ENCODE data around the gene PBOV1.

PBOV1 gene

DNA sequence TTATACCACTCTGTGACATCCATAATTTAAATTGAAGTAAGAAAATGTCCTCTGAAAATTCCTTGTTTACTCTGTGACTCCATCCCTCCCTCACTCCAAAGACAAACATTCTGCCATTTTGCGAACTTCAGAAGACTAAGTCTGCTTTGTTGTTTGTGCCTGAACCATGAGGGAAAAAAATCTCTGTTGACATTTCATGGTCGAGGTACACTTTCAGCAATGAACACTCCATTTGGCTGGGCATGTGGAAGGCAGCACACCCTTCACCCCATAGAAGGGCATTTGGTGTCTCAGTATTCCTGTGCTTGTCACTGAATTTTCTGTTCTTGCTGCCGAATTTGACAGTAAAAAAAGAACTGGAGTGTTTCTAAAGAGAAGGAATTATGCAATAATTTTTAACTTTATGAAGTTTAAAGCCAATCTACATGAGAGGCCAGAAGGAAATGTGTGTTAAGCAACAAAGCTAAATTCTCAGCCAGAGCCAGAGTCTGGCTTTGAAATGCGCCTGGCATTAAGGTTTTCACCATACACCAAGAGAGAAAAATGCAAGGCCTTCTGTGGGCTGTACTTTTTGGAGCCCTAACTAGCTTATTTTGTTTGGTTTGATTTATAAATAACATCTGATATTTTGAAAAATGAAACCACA, 4.7 kb upstream of the PBOV1 start:
- TF ChIP-seq YY1 (IDR thresholded peaks at IDR 0.05; ENCODE audit: low read depth) (no peak), TCF12 (IDR thresholded peaks at IDR 0.05; ENCODE audit: low read depth) (no peak), CREB1 (IDR thresholded peaks at IDR 0.05; ENCODE audit: low read depth) (no peak), REST (IDR thresholded peaks at IDR 0.05; ENCODE audit: low read depth) (no peak), CEBPB (IDR thresholded peaks at IDR 0.05) (no peak), NFIC (IDR thresholded peaks at IDR 0.05) (no peak), EGR1 (IDR thresholded peaks at IDR 0.05) (no peak), TEAD4 (IDR thresholded peaks at IDR 0.05) (no peak), RAD21 (IDR thresholded peaks at IDR 0.05; ENCODE audit: low read depth) (no peak)
- TF ChIP-seq, protein P1, sequence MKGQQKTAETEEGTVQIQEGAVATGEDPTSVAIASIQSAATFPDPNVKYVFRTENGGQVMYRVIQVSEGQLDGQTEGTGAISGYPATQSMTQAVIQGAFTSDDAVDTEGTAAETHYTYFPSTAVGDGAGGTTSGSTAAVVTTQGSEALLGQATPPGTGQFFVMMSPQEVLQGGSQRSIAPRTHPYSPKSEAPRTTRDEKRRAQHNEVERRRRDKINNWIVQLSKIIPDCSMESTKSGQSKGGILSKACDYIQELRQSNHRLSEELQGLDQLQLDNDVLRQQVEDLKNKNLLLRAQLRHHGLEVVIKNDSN (IDR thresholded peaks at IDR 0.05): no peak
- TF ChIP-seq, protein P2, sequence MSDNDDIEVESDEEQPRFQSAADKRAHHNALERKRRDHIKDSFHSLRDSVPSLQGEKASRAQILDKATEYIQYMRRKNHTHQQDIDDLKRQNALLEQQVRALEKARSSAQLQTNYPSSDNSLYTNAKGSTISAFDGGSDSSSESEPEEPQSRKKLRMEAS (IDR thresholded peaks at IDR 0.05): no peak

GRCh38 chr6:138219901-138220300, 1.6 kb upstream of the PBOV1 start:
- TF ChIP-seq, protein P2 (IDR thresholded peaks at IDR 0.05): no peak
- TF ChIP-seq TCF12 (IDR thresholded peaks at IDR 0.05; ENCODE audit: low read depth) (no peak), RAD21 (IDR thresholded peaks at IDR 0.05; ENCODE audit: low read depth) (no peak), CREB1 (IDR thresholded peaks at IDR 0.05; ENCODE audit: low read depth) (no peak), CEBPB (IDR thresholded peaks at IDR 0.05) (no peak), TAF1 (IDR thresholded peaks at IDR 0.05; ENCODE audit: low read depth) (no peak), YY1 (IDR thresholded peaks at IDR 0.05; ENCODE audit: low read depth) (no peak), FOXM1 (IDR thresholded peaks at IDR 0.05; ENCODE audit: borderline replicate concordance, low read depth) (no peak)
- TF ChIP-seq, protein P1 (IDR thresholded peaks at IDR 0.05): no peak

- TF ChIP-seq EP300 (IDR thresholded peaks at IDR 0.05; ENCODE audit: borderline replicate concordance) (no peak), CREB1 (IDR thresholded peaks at IDR 0.05; ENCODE audit: low read depth) (no peak), EGR1 (IDR thresholded peaks at IDR 0.05) (no peak), FOXM1 (IDR thresholded peaks at IDR 0.05; ENCODE audit: borderline replicate concordance, low read depth) (no peak), RAD21 (IDR thresholded peaks at IDR 0.05; ENCODE audit: low read depth) (no peak), TAF1 (IDR thresholded peaks at IDR 0.05; ENCODE audit: low read depth) (no peak)
- TF ChIP-seq, protein P2 (IDR thresholded peaks at IDR 0.05): no peak
- TF ChIP-seq, protein P1 (IDR thresholded peaks at IDR 0.05): no peak
Observed at GRCh38 chr6:138219398-138219797, 1.1 kb upstream of the PBOV1 start.

DNA sequence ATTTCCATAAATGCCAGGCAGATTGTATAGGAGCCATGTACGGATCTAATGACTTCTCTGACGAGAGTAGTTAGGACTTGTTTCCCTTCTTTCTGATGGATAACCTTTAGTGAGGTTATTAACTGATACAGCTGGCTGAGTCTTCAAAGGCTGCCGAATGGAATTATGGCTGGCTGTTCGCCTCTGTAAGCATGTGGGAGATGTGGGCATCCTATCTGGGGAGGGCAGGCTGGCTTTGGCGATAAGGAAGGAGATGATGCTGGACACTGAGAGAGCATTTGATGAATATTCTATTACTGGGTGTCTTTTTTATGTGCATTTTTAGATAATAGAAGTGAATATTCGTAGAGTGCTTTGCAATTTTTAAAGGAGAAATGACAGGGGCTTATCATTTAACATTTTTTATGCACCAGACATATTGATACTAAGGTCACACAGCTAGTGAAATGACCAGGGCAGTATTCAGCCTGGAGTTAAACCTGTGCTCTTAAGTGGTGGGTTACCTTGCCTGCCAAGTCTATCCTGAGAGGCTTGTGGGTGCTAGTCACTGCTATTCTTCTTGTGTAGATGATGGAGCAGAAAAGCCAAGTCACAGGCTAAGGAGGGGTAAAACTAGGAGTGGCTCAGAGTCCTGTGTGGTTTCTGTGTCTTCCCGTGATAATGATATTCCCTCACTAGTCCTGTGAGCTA, 3.1 kb downstream of the PBOV1 start:
- no peak for TF ChIP-seq FOXM1 (IDR thresholded peaks at IDR 0.05; ENCODE audit: borderline replicate concordance, low read depth)
- no peak for TF ChIP-seq NFIC (IDR thresholded peaks at IDR 0.05)
- TF ChIP-seq RAD21 (IDR thresholded peaks at IDR 0.05; ENCODE audit: low read depth): no peak
- no peak for TF ChIP-seq TCF12 (IDR thresholded peaks at IDR 0.05; ENCODE audit: low read depth)
- TF ChIP-seq EGR1 (IDR thresholded peaks at IDR 0.05): no peak
- TF ChIP-seq TAF1 (IDR thresholded peaks at IDR 0.05; ENCODE audit: low read depth): no peak
- TF ChIP-seq CREB1 (IDR thresholded peaks at IDR 0.05; ENCODE audit: low read depth): no peak
- no peak for TF ChIP-seq EP300 (IDR thresholded peaks at IDR 0.05; ENCODE audit: borderline replicate concordance)
- TF ChIP-seq, protein P2 (IDR thresholded peaks at IDR 0.05): no peak
- TF ChIP-seq CEBPB (IDR thresholded peaks at IDR 0.05): no peak
- no peak for TF ChIP-seq ZBTB7A (IDR thresholded peaks at IDR 0.05; ENCODE audit: low read depth)

DNA sequence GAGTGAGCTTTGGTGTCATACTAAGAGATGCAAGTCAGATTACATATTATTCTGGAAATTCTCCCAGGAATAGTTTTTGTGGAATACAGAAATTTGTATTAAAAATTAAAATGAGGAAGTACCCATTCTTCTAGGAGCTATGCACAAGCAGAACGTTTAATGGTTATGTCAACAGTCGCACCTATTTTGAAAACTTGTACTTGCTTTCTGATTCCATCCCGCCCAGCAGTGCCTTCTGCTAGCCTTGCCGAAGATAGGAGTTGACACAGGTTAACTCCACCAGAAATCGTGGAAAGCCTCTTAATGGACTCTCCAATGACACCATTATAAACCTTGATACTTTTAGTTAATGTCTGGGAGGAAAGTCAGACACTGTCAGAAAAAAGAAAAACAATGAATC, 6.7 kb downstream of the PBOV1 start:
- TF ChIP-seq EP300 (IDR thresholded peaks at IDR 0.05; ENCODE audit: borderline replicate concordance) (no peak), CREB1 (IDR thresholded peaks at IDR 0.05; ENCODE audit: low read depth) (no peak), YY1 (IDR thresholded peaks at IDR 0.05; ENCODE audit: low read depth) (no peak), EGR1 (IDR thresholded peaks at IDR 0.05) (no peak), NFIC (IDR thresholded peaks at IDR 0.05) (no peak)
- TF ChIP-seq, protein P2 (IDR thresholded peaks at IDR 0.05): no peak

DNA sequence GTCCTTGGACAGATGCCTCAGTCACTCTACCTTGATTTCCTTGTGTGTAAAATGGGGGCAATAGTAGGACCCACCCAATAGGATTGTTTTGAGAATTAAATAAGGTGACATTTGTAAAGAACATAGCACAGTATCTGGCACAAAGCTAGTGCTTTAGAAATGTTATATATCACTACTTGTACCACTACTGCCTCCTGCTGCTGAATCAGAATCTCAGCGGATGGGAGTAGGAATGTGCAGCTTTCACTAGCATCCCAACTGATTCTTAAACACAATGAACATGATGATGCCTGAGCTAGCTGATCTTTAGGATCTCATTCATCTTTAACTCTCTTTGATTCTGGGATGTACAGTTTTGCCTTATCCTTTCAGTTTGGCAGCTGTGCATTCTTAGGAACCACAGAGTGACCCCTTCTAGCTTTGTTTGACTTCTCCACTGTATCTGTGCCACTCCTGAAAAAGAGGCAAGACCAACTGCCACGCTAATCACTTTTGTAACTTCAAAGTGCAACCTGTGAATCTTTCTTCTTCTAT, 7.2 kb downstream of the PBOV1 start:
- TF ChIP-seq CREB1 (IDR thresholded peaks at IDR 0.05; ENCODE audit: low read depth) (no peak), RAD21 (IDR thresholded peaks at IDR 0.05; ENCODE audit: low read depth) (no peak), TEAD4 (IDR thresholded peaks at IDR 0.05) (no peak), EGR1 (IDR thresholded peaks at IDR 0.05) (no peak), TAF1 (IDR thresholded peaks at IDR 0.05; ENCODE audit: low read depth) (no peak), TCF12 (IDR thresholded peaks at IDR 0.05; ENCODE audit: low read depth) (no peak), REST (IDR thresholded peaks at IDR 0.05; ENCODE audit: low read depth) (no peak), CEBPB (IDR thresholded peaks at IDR 0.05) (no peak), FOXM1 (IDR thresholded peaks at IDR 0.05; ENCODE audit: borderline replicate concordance, low read depth) (no peak)

All from Ishikawa (cell line).